ENCODE results near the gene RFC5. TPM values are rescaled to one million over a fixed set of nuclear protein-coding genes. Genes with fewer than 3 reads are reported as not detected.

The RFC5 gene
- total and polyA plus RNA-seq, 2 donors: 12.9 to 41.5 TPM

DNA sequence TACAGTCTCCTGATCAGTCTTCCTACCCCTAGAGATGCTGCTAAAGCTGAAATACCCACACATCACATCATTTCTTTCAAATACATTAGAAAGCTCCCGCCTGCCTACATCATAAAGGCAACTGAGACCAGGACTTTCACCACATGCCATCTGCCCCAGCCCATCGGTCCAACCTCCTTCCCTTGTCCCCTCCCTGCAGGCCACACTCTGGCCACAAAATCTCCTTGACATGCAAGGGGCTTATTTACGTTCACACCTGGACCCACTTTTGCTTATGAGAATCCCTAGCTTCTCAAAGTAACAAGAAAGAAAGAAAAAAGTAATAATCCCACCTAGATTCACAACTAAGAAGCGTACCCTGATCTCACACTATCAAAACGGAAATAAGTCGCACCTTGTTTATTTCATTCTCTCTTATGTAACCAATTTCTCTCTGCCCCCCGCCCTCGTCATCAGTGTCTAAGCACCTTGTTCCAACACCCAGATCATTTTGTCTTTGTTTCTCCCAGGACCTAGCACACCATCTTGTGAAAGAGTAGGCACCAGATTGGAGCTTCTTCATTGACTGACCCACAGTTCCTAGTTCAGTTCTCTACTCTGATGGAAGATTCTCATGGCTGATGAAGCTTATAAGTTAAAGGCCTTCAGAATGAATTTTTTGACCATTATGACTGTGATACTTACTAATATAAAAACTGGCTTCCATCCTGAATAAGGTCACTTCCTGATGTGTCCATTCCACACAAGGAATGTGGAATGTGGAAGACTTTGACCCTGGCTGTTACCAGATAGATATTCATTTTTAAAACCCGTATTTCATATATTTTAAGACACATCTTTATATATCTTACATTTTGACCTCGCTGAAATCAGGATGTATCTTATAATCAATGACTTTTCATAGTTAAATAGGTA lies 36.8 kb downstream of the RFC5 start:
- Histone ChIP-seq H3K27ac (ENCODE audit: low read depth in 1 of 2, low read length in 1 of 2) (no peak overlapping the region), H3K4me1 (ENCODE audit: control insufficient read depth in 2 of 2, insufficient read depth in 2 of 2, low read length in 2 of 2) (no peaks in the 10 kb centered on the region), H3K4me3 (ENCODE audit: low read length in 2 of 2) (no peak overlapping the region), H3K27me3 (ENCODE audit: control insufficient read depth in 2 of 2, insufficient read depth in 1 of 2, low read length in 1 of 2) (no peaks in the 10 kb centered on the region), H3K9me3 (ENCODE audit: control insufficient read depth in 2 of 2, insufficient read depth in 1 of 2, low read length in 1 of 2) (no peaks in the 10 kb centered on the region), H3K36me3 (ENCODE audit: control insufficient read depth in 2 of 2, insufficient read depth in 2 of 2, low read length in 1 of 2) (peaks cover 4 to 14% of the 10 kb centered on the region in 2 donors)
- WGBS: 97% methylated on average over 10 of the region's 10 CpGs
- DNase-seq (ENCODE audit: low read depth in 6 of 9, low spot score in 9 of 9): no peak

DNA sequence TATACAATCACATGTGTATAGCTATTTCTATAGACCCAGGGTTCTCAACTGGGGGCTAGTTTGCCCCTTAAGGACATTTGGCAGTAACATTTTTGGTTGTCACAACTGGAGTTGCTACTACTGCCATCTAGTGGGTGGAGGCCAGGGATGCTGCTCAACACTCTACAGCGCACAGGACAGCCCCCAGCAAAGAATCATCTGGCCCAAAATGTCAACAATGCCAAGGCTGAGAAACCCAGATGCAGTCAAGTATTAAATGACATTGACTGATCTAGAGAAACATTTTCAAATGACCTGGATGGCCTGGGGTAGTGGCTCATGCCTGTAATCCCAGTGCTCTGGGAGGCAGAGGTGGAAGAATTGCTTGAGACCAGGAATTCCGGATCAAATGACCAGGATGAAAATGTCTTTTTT lies 38.6 kb downstream of the RFC5 start:
- Histone ChIP-seq H3K36me3 (ENCODE audit: control insufficient read depth in 2 of 2, insufficient read depth in 2 of 2, low read length in 1 of 2) (peaks cover 2 to 12% of the 10 kb centered on the region in 2 donors), H3K4me3 (ENCODE audit: low read length in 2 of 2) (no peak overlapping the region), H3K4me1 (ENCODE audit: control insufficient read depth in 2 of 2, insufficient read depth in 2 of 2, low read length in 2 of 2) (peaks cover 0 to 5% of the 10 kb centered on the region in 2 donors), H3K9me3 (ENCODE audit: control insufficient read depth in 2 of 2, insufficient read depth in 1 of 2, low read length in 1 of 2) (no peaks in the 10 kb centered on the region), H3K27ac (ENCODE audit: low read depth in 1 of 2, low read length in 1 of 2) (no peak overlapping the region), H3K27me3 (ENCODE audit: control insufficient read depth in 2 of 2, insufficient read depth in 1 of 2, low read length in 1 of 2) (no peaks in the 10 kb centered on the region)
- peak in 3 of 9 donors; percentile 39 to 70 (median 56) for DNase-seq (ENCODE audit: low read depth in 6 of 9, low spot score in 9 of 9)
- 93% methylated on average over 2 of the region's 2 CpGs for WGBS

DNA sequence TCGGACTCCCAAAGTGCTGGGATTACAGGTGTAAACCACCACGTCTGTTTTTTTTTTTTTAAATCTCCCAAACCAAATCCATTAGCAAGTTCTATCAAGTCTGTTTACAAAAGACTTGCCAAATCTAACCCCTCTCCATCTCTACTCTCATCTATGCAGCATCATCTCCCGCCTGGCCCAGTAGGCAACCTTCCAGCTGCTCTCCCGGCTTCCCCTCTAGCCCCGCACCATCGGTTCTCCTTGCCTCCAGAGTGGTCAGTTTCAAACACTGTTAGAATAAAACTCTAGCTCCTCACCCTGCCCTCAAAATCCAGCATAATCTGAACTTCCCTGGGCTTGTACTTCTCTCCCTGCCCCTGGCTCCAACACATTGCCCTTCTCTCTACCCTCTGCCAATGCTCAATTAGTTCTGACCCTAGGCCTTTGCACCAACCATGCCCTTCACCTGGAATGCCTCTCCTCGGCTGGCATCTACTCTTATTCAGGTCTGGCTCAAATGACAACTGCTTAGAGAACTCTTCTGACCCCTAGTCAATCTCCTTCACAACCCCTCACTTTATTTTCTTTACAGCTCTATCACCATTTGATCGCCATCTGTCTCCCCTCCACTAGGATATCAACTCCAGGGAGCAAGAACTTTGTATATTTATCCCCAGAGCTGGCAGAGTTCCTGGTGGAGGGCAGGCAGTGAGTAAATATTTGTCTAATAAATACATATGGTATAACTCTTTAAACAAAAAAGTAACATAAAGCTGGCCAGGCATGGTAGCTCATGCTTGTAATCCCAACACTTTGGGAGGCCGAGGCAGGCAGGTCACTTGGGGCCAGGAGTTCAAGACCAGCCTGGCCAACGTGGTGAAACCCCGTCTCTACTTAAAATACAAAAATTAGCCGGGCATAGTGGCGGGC lies 39.6 kb downstream of the RFC5 start:
- Histone ChIP-seq H3K36me3 (ENCODE audit: control insufficient read depth in 2 of 2, insufficient read depth in 2 of 2, low read length in 1 of 2) (peaks cover 0 to 8% of the 10 kb centered on the region in 2 donors), H3K27me3 (ENCODE audit: control insufficient read depth in 2 of 2, insufficient read depth in 1 of 2, low read length in 1 of 2) (no peaks in the 10 kb centered on the region), H3K4me3 (ENCODE audit: low read length in 2 of 2) (no peak overlapping the region), H3K9me3 (ENCODE audit: control insufficient read depth in 2 of 2, insufficient read depth in 1 of 2, low read length in 1 of 2) (no peaks in the 10 kb centered on the region), H3K4me1 (ENCODE audit: control insufficient read depth in 2 of 2, insufficient read depth in 2 of 2, low read length in 2 of 2) (peaks cover 0 to 9% of the 10 kb centered on the region in 2 donors), H3K27ac (ENCODE audit: low read depth in 1 of 2, low read length in 1 of 2) (no peak overlapping the region)
- WGBS: 95% methylated on average over 13 of the region's 13 CpGs
- no peak for DNase-seq (ENCODE audit: low read depth in 6 of 9, low spot score in 9 of 9)

DNA sequence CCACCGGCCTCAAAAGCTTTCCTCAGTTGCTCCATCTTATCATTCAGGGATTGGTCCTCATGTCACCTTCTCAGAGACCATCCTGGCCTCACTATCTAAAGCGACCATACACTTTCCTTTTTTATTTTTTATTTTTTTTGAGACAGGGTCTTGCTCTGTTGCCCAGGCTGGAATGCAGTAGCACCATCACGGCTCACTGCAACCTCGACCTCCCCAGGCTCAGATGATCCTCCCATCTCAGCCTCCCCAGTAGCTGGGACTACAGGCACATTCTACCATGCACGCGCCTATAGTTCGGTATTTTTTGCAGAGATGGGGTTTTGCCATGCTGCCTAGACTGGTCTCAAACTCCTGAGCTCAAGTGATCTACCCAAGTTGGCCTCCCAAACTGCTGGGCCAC lies 41.7 kb downstream of the RFC5 start:
- DNase-seq (ENCODE audit: low read depth in 6 of 9, low spot score in 9 of 9): no peak
- peaks cover 0 to 8% of the 10 kb centered on the region in 2 donors for H3K27me3 ChIP-seq (ENCODE audit: control insufficient read depth in 2 of 2, insufficient read depth in 1 of 2, low read length in 1 of 2)
- no peak overlapping the region for H3K27ac ChIP-seq (ENCODE audit: low read depth in 1 of 2, low read length in 1 of 2)
- no peaks in the 10 kb centered on the region for H3K36me3 ChIP-seq (ENCODE audit: control insufficient read depth in 2 of 2, insufficient read depth in 2 of 2, low read length in 1 of 2)
- no peaks in the 10 kb centered on the region for H3K9me3 ChIP-seq (ENCODE audit: control insufficient read depth in 2 of 2, insufficient read depth in 1 of 2, low read length in 1 of 2)
- 99% methylated on average over 7 of the region's 7 CpGs for WGBS
- H3K4me1 ChIP-seq (ENCODE audit: control insufficient read depth in 2 of 2, insufficient read depth in 2 of 2, low read length in 2 of 2): peaks cover 6 to 20% of the 10 kb centered on the region in 2 donors
- H3K4me3 ChIP-seq (ENCODE audit: low read length in 2 of 2): no peak overlapping the region

DNA sequence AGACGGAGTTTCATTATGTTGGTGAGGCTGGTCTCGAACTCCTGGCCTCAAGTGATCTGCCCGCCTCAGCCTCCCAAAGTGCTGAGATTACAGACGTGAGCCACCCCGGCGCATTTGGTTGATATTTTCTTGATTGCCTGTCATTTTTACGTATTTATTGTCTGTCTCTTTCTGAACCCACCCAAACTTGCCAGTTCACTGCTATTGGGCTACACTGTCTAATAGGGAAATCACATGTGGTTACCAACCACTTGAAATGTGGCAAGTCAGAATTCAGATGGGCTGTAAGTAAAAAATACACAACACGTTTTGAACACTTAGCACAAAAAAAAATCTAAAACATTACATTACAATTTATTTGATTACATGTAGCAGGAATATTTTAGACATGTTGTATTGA lies 42.4 kb downstream of the RFC5 start:
- Histone ChIP-seq H3K27ac (ENCODE audit: low read depth in 1 of 2, low read length in 1 of 2) (peak overlapping the region in 1 of 2 donors; percentile 8), H3K9me3 (ENCODE audit: control insufficient read depth in 2 of 2, insufficient read depth in 1 of 2, low read length in 1 of 2) (no peaks in the 10 kb centered on the region), H3K36me3 (ENCODE audit: control insufficient read depth in 2 of 2, insufficient read depth in 2 of 2, low read length in 1 of 2) (no peaks in the 10 kb centered on the region), H3K4me3 (ENCODE audit: low read length in 2 of 2) (no peak overlapping the region), H3K4me1 (ENCODE audit: control insufficient read depth in 2 of 2, insufficient read depth in 2 of 2, low read length in 2 of 2) (peaks cover 6 to 20% of the 10 kb centered on the region in 2 donors), H3K27me3 (ENCODE audit: control insufficient read depth in 2 of 2, insufficient read depth in 1 of 2, low read length in 1 of 2) (peaks cover 0 to 8% of the 10 kb centered on the region in 2 donors)
- WGBS: 94% methylated on average over 8 of the region's 8 CpGs
- no peak for DNase-seq (ENCODE audit: low read depth in 6 of 9, low spot score in 9 of 9)

DNA sequence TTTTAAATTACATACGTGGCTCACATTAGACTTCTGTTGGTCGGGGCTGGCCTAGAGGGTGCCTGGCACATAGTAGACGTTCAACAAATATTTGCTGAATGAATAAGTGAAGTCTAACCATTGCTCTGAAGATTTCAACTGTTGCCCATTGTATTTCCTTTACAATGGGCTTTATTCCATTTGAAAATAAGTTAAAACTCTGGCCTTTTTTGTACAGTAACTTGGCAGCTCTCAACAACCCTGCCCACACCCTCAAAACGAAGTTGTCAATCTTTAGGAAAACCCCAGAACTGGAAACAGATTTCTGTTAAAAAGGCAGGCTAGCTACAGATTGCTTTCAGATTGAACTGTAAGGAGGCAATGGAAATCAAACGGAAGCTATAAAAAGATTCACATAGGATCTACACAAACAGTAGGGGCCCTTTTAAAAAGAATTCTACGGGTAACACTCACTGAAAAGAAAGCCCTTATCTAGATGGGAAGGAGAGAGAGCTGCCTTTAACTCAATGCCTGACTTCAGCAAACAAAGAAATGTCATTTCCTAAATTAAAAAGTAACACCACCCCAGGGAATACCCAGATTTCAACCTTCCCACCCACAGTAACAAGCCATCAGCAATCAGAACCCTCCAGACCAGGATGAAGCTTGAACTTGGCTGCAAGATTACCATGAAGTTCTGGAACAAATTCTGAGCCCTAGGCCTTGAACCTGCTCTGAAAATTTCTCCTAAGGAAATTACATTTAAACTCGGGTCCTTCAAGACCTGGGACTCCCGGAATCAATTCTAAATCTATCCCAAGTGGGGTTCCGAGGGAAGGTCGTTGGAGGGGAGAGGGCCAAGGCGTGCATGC lies 43.1 kb downstream of the RFC5 start:
- Histone ChIP-seq H3K27me3 (ENCODE audit: control insufficient read depth in 2 of 2, insufficient read depth in 1 of 2, low read length in 1 of 2) (peaks cover 0 to 8% of the 10 kb centered on the region in 2 donors), H3K36me3 (ENCODE audit: control insufficient read depth in 2 of 2, insufficient read depth in 2 of 2, low read length in 1 of 2) (no peaks in the 10 kb centered on the region), H3K27ac (ENCODE audit: low read depth in 1 of 2, low read length in 1 of 2) (peak overlapping the region; percentile 53 to 93), H3K4me3 (ENCODE audit: low read length in 2 of 2) (peak overlapping the region; percentile 61 to 90), H3K9me3 (ENCODE audit: control insufficient read depth in 2 of 2, insufficient read depth in 1 of 2, low read length in 1 of 2) (no peaks in the 10 kb centered on the region), H3K4me1 (ENCODE audit: control insufficient read depth in 2 of 2, insufficient read depth in 2 of 2, low read length in 2 of 2) (peaks cover 6 to 20% of the 10 kb centered on the region in 2 donors)
- 73% methylated on average over 11 of the region's 11 CpGs for WGBS
- DNase-seq (ENCODE audit: low read depth in 6 of 9, low spot score in 9 of 9): no peak

DNA sequence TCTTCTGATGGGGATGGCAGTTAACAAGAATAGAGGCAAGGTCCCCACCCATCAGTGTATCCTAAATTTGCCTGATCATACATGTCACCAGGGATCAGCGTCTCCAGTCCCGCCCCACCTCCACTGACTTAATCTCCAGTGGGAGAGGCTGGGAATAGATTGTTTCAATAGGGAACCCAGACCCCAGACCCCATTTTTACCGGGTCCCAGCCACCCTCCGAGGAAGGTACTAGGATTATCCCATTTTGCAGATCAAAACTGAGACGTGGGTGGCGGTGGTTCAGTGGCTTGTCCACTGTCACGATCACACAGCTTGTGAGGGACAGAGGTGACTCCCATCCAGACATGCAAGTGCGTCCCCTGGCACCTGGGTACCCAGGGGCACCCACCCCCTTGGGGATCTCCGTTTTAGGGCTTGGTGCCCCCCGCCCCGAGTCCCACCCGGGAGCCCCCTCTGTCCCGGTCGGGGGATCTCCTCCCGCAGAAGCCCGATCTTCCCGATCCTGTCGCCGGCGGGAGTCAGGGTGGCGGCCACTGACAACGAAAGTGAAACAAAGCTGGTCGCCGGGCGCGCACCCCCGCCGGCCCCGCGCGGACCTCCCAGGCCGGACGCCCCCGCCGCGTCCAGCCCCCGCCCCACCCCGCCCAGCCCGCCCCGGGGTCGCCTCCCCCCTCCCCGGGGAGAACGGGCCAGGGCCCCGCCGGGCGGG lies 44.0 kb downstream of the RFC5 start:
- H3K27me3 ChIP-seq (ENCODE audit: control insufficient read depth in 2 of 2, insufficient read depth in 1 of 2, low read length in 1 of 2): peaks cover 0 to 8% of the 10 kb centered on the region in 2 donors
- DNase-seq (ENCODE audit: low read depth in 6 of 9, low spot score in 9 of 9): peak in 2 of 9 donors; percentile 15 to 38
- H3K9me3 ChIP-seq (ENCODE audit: control insufficient read depth in 2 of 2, insufficient read depth in 1 of 2, low read length in 1 of 2): no peaks in the 10 kb centered on the region
- H3K4me1 ChIP-seq (ENCODE audit: control insufficient read depth in 2 of 2, insufficient read depth in 2 of 2, low read length in 2 of 2): peaks cover 6 to 22% of the 10 kb centered on the region in 2 donors
- H3K27ac ChIP-seq (ENCODE audit: low read depth in 1 of 2, low read length in 1 of 2): peak overlapping the region; percentile 78 to 93
- peak overlapping the region; percentile 61 to 90 for H3K4me3 ChIP-seq (ENCODE audit: low read length in 2 of 2)
- 6% methylated on average over 46 of the region's 46 CpGs for WGBS
- no peaks in the 10 kb centered on the region for H3K36me3 ChIP-seq (ENCODE audit: control insufficient read depth in 2 of 2, insufficient read depth in 2 of 2, low read length in 1 of 2)
